H1 (cell line): ENCODE measurements around the gene TSKU.

Experiments used
- ASH2L ChIP-seq: fragments of 200-600, 300-600 bp; sonication (generic); IDR thresholded peaks from one replicate; pipeline ENCODE4 v1.7.1; 2017; ENCODE audit warnings: low read length
- MAFK ChIP-seq: IDR thresholded peaks from 2 replicates; pipeline ENCODE4 v1.6.1; 2012; ENCODE audit warnings: low read depth, mild to moderate bottlenecking, improper control_type of control experiment, low read length
- POLR2A ChIP-seq, 2 experiments: IDR thresholded peaks; 1 replicate in 1 of 2; 2 replicates in 1 of 2; pipeline ENCODE4 v1.6.1; 2011; ENCODE audit warnings: low read depth in 2 of 2, low read length in 2 of 2, mild to moderate bottlenecking in 2 of 2; ENCODE audit errors: control extremely low read depth in 1 of 2
- RAD21 ChIP-seq, 2 experiments: IDR thresholded peaks in 1 of 2; conservative IDR thresholded peaks in 1 of 2; 2 replicates each; pipeline ENCODE4 v1.6.1; 2011; ENCODE audit warnings: low read depth in 2 of 2, low read length in 2 of 2, improper control_type of control experiment in 1 of 2, inconsistent platforms in 1 of 2, mild to moderate bottlenecking in 1 of 2, moderate library complexity in 1 of 2
- ZNF274 ChIP-seq: IDR thresholded peaks from 2 replicates; pipeline ENCODE4 v1.7.0; 2012; ENCODE audit warnings: low read length, borderline replicate concordance; ENCODE audit errors: extremely low read depth
- TF ChIP-seq, protein P1 (sequence below), 3 experiments: IDR thresholded peaks; 1 replicate in 2 of 3; 2 replicates in 1 of 3; pipeline versions ENCODE4 v1.5.1 to v1.6.1; 2011; ENCODE audit warnings: low read length in 3 of 3, mild to moderate bottlenecking in 3 of 3, inconsistent platforms in 2 of 3, low read depth in 1 of 3, moderate library complexity in 1 of 3; ENCODE audit not compliant: insufficient read depth in 1 of 3; ENCODE audit errors: control extremely low read depth in 1 of 3

DNA sequence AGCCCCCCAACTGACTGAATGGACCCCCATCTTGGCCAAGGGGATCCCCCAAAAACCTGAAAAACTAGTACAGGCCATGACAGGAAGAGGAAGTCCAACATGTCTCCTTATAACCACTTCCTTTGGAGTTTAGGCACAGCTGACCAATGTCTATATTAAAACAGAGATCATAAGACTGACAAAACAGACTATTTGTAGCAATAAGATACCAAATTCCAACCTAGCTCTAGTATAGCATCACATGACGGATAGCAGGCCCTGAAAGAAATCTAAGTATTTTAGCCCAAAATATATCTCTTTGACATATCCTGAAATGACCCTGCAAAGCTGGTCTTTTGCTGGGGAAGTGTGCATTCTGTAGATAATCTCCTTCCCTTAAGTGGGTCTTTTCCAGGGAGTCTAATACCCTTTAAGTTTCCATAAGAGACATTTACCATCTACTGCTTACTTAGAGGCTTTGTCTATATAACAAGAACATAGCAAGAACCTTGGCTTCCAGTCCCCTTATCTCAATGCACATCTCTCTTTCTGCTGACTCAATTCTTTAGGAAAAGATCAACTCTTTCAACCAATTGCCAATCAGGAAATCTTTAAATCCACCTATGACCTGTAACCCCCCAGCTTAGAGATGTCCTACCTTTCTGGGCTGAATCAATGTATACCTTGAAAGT lies 42.7 kb downstream of the TSKU start:
- no peak for TF ChIP-seq ZNF274
- no peak for TF ChIP-seq MAFK
- TF ChIP-seq ASH2L, result no peak
- TF ChIP-seq, protein P1, sequence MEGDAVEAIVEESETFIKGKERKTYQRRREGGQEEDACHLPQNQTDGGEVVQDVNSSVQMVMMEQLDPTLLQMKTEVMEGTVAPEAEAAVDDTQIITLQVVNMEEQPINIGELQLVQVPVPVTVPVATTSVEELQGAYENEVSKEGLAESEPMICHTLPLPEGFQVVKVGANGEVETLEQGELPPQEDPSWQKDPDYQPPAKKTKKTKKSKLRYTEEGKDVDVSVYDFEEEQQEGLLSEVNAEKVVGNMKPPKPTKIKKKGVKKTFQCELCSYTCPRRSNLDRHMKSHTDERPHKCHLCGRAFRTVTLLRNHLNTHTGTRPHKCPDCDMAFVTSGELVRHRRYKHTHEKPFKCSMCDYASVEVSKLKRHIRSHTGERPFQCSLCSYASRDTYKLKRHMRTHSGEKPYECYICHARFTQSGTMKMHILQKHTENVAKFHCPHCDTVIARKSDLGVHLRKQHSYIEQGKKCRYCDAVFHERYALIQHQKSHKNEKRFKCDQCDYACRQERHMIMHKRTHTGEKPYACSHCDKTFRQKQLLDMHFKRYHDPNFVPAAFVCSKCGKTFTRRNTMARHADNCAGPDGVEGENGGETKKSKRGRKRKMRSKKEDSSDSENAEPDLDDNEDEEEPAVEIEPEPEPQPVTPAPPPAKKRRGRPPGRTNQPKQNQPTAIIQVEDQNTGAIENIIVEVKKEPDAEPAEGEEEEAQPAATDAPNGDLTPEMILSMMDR (IDR thresholded peaks at IDR 0.05; ENCODE audit: control extremely low read depth in 1 of 3, insufficient read depth in 1 of 3, low read depth in 1 of 3, low read length in 3 of 3), result no peak
- TF ChIP-seq RAD21 (IDR thresholded peaks at IDR 0.05 in 1 of 2, conservative IDR thresholded peaks at IDR 0.05 in 1 of 2; ENCODE audit: low read depth in 2 of 2, low read length in 2 of 2), result no peak
- TF ChIP-seq POLR2A (IDR thresholded peaks at IDR 0.05; ENCODE audit: control extremely low read depth in 1 of 2, low read depth in 2 of 2, low read length in 2 of 2), result no peak
